HL-60/S4 treated with retinoic acid at 250 ng/mL for 4 days and 3 days (cell line): ENCODE measurements around the gene NUF2.
"Not testable (repeated sequence)": the region's sequence is repeated elsewhere in the genome, so short reads cannot be mapped to it uniquely, and the experiment has no call there.

Source experiments
- in situ Hi-C: fragments of 300-500 bp; cut with MboI; formaldehyde crosslinking; loops from 2 replicates; pipeline ENCODE4 v1.7.0; 2022; ENCODE audit warnings: low sequenced_read_pairs

Gene NUF2

DNA sequence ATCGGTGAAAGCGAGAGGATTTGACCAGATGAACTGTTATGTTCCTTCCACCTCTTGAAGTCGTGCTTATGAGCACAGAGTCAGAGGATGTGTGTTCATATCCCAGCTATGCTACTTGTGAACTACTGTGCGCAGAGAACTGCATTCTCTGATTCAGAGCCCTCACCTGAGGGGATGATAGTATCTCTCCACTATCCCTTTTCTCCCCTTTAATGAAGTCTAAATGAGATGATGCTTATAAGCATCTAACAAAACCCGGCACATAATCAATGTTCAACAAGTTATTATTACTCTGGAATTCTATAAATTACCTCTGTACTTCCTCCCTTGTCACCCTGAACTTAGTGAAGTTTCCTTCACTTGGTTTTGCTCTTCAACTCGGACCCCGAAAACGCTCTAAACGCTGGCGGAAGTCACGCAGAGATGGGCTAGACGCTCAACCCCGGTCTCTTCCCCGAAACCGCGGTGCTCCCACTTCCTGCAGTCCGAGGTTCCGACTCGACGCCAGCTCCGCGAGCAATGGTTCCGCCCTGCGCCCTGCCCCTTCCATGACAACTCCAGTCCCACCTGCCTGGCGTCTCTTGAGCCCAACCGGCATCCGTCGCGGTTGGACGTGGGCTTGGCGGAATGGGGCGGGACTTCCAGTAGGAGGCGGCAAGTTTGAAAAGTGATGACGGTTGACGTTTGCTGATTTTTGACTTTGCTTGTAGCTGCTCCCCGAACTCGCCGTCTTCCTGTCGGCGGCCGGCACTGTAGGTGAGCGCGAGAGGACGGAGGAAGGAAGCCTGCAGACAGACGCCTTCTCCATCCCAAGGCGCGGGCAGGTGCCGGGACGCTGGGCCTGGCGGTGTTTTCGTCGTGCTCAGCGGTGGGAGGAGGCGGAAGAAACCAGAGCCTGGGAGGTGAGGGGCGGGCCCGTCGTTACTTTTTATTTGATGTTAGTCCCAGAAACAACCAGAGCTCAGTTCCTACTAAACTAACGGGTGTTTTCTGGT lies at the start of gene NUF2:
Gene NUF2 (plus strand): TSS at position 644 of the 995 bp plus-strand sequence. CDS start 4,098 bp downstream, outside the sequence.
- in situ Hi-C loops = no loop called here

DNA sequence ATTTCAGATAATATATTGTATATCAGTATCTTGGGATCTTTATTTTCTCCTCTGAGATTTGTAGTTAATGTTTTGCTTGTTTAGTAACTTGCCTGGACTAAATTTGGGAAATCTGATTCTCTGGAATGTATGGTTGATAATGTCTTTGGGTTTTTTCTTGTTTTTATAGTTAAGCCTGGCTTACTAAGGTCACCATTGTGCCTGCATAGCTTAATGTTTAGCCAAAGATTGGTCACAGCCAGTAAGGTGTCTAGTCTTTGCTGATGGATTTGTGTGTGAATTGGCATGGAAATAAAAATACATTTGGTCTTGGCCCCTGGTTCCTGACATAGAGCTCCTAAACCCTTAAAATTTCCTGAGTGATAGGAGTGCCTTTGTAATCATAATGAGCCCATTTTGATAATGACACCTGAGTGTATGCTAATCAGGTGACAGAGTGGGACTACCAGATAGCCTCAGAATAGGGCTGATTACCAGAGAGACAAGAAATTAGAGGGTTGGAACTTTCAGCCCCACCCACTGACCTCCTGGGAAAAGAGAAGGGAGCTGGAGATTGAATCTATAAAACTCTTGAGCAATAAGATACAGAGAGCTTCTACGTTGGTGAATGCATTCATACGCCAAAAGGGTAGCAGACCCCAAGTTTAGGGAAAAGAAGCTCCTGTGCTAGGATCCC lies 47.9 kb upstream of the NUF2 start:
- in situ Hi-C loops = no loop called here

GRCh38 chr1:163275222-163275621 lies 46.5 kb upstream of the NUF2 start:
- in situ Hi-C loops = no loop called here

DNA sequence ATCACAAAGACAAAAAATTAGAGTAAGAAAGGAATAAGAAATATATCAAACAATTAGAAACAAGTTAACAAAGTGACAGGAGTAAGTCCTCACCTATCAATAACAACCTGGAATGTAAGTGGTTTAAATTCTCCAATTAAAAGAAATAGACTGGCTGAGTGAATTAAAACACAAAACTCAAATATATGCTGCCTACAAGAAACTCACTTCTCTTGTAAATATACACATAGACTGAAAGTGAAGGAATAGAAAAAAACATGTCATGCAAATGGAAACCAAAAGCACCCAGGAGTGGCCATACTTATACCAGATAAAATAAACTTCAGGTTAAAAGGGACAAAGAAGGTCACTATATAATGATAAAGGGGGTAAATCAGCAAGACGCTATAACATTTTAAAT lies 43.2 kb upstream of the NUF2 start:
- in situ Hi-C loops = no loop called here

DNA sequence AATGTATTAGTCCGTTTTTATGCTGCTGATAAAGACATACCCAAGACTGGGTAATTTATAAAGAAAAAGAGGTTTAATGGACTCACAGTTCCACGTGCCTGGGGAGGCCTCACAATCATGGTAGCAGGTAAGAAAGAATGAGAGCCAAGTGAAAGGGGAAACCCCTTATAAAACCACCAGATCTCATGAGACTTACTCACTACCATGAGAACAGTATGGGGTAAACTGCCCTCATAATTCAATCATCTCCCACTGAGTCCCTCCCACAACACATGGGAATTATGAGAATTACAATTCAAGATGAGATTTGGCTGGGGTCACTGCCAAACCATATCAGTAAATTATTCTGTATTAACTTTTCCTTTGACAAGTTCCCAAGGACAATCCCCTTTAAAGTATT lies 36.9 kb upstream of the NUF2 start:
- in situ Hi-C loops = not testable (repeated sequence)

DNA sequence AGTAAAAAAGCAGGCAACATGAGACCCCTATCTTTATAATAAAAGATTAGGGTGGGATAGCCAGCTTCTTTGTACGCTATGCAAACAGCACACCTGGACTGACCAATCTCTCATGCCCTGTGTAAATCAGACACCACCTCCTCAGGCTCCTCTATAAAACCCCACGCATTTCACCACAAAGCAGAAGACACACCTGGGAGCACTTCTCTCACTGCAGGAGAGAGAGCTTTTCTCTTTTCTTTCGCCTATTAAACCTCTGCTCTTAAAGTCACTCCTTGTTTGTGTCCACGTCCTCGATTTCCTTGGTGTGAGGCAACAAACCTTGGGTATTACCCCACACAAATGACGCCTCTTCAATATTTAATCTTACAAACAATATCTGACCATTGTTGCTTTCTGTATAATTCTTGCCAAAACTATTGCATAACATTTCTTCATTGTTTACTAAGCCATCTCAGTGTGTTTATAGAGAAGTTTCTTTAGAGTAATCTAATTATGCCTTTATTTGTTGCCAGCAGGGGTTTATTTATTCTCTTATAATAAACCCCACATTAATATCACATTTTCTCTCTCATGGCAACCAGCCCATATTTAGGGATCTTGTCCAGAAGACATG lies 31.6 kb upstream of the NUF2 start:
- in situ Hi-C loops = no loop called here

GRCh38 chr1:163291461-163291860 lies 30.3 kb upstream of the NUF2 start:
- in situ Hi-C loops = no loop called here

GRCh38 chr1:163292153-163292552 lies 29.6 kb upstream of the NUF2 start:
- in situ Hi-C loops = not testable (repeated sequence)

DNA sequence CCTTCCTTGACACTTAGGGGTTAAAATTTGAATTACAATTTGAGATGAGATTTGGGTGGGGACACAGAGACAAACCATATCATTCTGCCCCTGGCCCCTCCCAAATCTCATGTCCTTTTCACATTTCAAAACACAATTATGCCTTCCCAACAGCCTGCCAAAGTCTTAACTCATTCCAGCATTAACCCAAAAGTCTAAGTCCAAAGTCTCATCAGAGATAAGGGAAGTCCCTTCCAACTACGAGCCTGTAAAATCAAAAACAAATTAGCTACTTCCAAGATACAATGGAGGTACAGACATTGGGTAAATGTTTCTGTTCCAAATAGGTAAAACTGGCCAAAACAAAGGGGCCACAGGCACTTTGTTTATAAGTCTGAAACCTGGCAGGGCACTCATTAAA lies 28.3 kb upstream of the NUF2 start:
- in situ Hi-C loops = not testable (repeated sequence)

DNA sequence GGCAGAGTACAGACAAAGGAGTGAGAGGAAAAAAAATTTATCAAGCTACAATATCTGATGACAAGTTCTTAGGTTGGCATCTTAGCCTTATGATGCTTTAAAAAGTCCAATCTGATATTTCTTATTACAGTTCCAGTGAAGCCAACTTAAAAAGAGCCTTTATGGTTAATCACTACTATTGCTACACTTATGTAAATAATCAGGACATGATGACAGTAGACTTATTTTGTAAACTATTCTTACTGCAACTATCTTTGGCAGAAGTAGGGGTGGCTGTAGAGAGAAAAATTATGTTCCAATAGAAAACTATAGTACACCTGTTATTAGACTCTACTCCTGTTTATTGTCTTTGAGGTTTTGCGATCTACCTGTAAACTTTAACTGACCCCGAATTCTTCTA lies 25.8 kb upstream of the NUF2 start:
- in situ Hi-C loops = no loop called here

DNA sequence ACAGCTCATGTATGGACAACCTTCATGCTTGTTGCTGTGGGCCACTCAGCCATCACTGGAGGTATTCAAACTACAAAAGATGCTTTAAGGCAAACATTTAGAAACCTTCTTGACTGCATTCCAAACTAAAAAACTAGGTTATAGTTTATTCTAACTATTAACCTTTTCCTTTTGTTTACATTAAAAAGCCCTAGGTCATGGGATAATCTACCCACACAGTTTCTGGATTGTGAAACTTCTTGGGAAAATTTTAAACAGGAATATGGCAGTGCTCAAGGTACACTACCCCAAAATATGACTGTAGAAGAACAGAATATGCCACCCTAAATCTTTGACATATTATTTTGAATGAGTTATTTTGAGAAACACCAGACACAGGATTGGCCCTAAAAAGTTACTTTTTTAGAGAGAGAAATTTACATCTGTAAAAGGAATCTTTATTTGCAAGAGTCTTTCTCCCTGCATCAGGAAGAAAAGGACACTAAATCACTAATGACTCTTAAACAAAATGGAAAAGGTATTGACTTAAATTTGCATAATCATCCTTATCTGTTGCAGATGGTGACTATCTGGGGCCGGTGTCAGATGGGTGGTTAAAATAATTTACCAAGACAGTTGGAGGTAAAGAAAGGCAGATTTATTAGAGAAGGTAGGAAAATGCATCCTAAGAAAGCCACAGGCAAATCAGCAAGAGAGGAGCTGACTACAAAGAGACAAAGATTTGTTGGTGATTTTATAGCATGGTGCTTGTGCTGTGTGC lies 25.1 kb upstream of the NUF2 start:
- in situ Hi-C loops = no loop called here

DNA sequence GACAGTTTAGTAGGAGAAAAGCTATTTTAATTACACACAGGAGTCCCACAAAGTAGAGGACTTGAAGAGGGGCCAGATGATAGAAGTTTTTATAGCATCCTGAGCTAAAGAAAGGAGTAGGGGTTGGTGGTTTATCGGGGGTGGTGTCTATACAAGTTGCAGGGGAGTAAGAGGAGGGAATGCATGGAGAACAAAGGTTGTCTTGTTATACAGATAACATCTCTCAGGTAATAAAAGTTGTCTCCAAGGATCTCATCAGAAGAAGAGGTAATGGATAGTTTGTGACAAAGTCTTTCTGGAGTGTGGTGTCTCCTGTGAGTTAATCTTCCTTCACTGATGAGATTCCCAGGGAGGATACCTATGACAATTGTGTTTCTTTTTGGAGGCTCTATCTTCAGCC lies 23.4 kb upstream of the NUF2 start:
- in situ Hi-C loops = no loop called here

DNA sequence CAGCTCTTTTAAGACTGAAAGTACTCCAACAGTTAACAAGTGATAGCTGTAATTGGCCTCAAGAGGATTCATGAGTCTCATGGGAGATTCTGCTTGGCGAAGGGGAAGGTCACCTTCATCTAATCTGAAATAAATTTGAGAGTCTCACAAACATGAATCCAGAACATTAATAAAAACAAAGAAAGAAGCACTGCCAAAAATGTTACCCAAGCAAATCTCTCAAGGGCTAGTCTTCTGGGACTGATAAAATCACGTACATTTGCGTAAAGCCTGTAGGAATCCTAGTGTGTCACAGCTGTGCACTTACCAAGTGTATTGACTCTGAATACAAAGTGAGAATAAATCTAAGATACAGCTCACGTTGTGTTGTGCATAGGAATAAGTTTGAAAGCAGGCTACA lies 21.2 kb upstream of the NUF2 start:
- in situ Hi-C loops = no loop called here

GRCh38 chr1:163303561-163303960 lies 18.2 kb upstream of the NUF2 start:
- in situ Hi-C loops = no loop called here

DNA sequence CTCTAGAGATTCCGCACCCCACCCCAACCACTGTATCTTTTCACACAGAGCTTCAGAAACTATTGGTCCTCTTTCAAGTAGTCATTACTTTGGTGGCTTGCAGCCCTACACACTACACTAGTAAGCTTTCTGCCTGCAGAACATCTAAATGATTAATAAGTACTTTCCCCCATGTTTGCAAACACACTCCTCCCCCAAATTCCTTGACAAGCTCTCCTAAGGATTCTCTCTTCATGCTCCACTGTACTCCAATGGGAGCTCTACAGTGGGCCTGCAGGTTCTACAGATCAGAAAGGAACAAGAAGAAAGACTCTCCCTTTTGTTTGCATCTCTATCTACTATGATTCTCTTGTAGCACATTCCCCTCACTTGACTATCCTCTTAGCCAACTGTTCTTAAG lies 16.3 kb upstream of the NUF2 start:
- in situ Hi-C loops = no loop called here

GRCh38 chr1:163307479-163308171 lies 14.1 kb upstream of the NUF2 start:
- in situ Hi-C loops = no loop called here

- in situ Hi-C loops = no loop called here
Observed at GRCh38 chr1:163308811-163309210, 12.9 kb upstream of the NUF2 start.

- in situ Hi-C loops = loop anchor here (10.0 kb wide), 1 partner anchor 441 kb away; no protein-coding TSS in a partner anchor
Observed at GRCh38 chr1:163315773-163316374, 5.9 kb upstream of the NUF2 start.

DNA sequence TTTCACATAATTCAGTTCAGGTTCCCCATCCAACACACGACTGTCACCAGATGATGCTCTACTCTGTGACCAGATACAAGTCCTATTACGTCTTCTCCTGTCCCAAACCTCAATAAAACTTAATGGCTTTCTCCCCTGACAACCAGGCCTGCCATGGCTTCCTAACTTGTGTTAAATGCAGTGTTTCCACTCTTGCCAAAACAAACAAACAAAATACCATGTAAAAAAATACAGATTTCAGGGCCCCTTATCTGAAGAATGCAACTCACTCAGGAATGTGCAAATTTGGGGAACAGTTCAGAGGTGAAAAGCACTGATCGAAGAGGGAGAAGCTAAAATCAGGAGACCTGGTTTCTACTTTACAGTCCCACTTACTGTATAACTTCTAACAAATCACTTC lies 863 bp upstream of the NUF2 start:
- in situ Hi-C loops = no loop called here

DNA sequence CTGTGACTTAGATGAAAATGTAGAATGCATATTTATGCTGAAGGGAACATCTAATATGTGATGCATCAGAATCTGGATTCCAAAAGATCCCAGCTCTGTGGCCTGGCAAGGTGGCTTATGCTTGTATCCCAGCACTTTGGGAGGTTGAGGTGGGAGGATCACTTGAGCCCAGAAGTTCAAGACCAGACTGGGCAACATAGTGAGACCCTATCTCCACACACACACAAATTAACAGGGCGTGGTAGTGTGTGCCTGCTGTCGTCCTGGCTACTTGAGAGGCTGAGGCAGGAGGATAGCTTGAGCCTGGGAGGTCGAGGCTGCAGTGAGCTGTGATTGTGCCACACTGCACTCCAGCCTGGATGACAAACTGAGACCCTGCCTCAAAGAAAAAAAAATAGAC lies 1.6 kb downstream of the NUF2 start:
- in situ Hi-C loops = not testable (repeated sequence)
